GM04504 (cell line): ENCODE data around the gene GGTLC3.
"Not testable (repeated sequence)": the region's sequence is repeated elsewhere in the genome, so short reads cannot be mapped to it uniquely, and the experiment has no call there.

Source experiments
- DNase-seq: peaks from one replicate; pipeline ENCODE4 v3.0.0-alpha.2; 2012; ENCODE audit warnings: low read depth

The GGTLC3 gene

GRCh38 chr22:18518061-18518460 is at the start of gene GGTLC3:
TSS of gene GGTLC3 (minus strand) at chr22:18518161. CDS start at chr22:18517897, 264 bp downstream.
- not testable (repeated sequence) for DNase-seq

GRCh38 chr22:18560099-18560974 is 42.4 kb upstream of the GGTLC3 start:
- not testable (repeated sequence) for DNase-seq

- not testable (repeated sequence) for DNase-seq
These were observed 41.0 kb upstream of the GGTLC3 start for GRCh38 chr22:18558939-18559338.

GRCh38 chr22:18558516-18558915 is 40.6 kb upstream of the GGTLC3 start:
- DNase-seq = not testable (repeated sequence)

- not testable (repeated sequence) for DNase-seq
These were observed 36.6 kb upstream of the GGTLC3 start for GRCh38 chr22:18554280-18555256.

- not testable (repeated sequence) for DNase-seq
These were observed 35.1 kb upstream of the GGTLC3 start for GRCh38 chr22:18552839-18553597.

GRCh38 chr22:18551046-18551445 is 33.1 kb upstream of the GGTLC3 start:
- not testable (repeated sequence) for DNase-seq

- DNase-seq = not testable (repeated sequence)
These were observed 31.7 kb upstream of the GGTLC3 start for GRCh38 chr22:18549458-18550179.

- DNase-seq = not testable (repeated sequence)
These were observed 26.7 kb upstream of the GGTLC3 start for GRCh38 chr22:18544615-18545014.

- DNase-seq = not testable (repeated sequence)
These were observed 25.4 kb upstream of the GGTLC3 start for GRCh38 chr22:18543400-18543799.

GRCh38 chr22:18539994-18540393 is 22.0 kb upstream of the GGTLC3 start:
- not testable (repeated sequence) for DNase-seq

- DNase-seq = not testable (repeated sequence)
These were observed 16.4 kb upstream of the GGTLC3 start for GRCh38 chr22:18534315-18534714.

GRCh38 chr22:18533633-18534032 is 15.7 kb upstream of the GGTLC3 start:
- DNase-seq = not testable (repeated sequence)

GRCh38 chr22:18529416-18530145 is 11.6 kb upstream of the GGTLC3 start:
- not testable (repeated sequence) for DNase-seq

- peak; percentile 46 for DNase-seq
These were observed 10.8 kb upstream of the GGTLC3 start for GRCh38 chr22:18528597-18529415.

- not testable (repeated sequence) for DNase-seq
These were observed 10.0 kb upstream of the GGTLC3 start, which contains the start of gene TMEM191B for GRCh38 chr22:18527752-18528596. TSS of gene TMEM191B (plus strand) at chr22:18527802. CDS start at chr22:18527981, 179 bp downstream.

- not testable (repeated sequence) for DNase-seq
These were observed 5.4 kb upstream of the GGTLC3 start for GRCh38 chr22:18523328-18523727.

GRCh38 chr22:18522762-18523161 is 4.8 kb upstream of the GGTLC3 start:
- DNase-seq = not testable (repeated sequence)
